ENCODE results near the gene VCL.

DNA sequence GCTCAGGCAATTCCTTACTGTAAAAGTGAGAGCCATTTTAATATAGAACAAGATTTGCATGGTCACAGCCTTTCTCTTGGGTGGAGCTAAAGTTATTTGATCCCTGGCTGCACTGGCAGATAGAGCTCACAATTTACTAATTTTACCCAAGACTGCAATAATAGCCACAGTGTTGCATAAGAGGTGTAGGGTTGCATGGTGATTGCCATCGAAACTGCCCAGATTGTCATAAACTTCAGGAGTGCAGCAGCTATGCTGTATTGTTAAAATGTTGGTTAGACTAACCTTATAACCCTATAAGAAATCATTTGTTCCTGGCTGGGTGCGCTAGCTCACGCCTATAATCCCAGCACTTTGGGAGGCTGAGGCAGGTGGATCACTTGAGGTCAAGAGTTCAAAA is 50.0 kb downstream of the VCL start:
- no peak for TF ChIP-seq POLR2AphosphoS5 (IDR thresholded peaks at IDR 0.05)
- TF ChIP-seq, protein P1, sequence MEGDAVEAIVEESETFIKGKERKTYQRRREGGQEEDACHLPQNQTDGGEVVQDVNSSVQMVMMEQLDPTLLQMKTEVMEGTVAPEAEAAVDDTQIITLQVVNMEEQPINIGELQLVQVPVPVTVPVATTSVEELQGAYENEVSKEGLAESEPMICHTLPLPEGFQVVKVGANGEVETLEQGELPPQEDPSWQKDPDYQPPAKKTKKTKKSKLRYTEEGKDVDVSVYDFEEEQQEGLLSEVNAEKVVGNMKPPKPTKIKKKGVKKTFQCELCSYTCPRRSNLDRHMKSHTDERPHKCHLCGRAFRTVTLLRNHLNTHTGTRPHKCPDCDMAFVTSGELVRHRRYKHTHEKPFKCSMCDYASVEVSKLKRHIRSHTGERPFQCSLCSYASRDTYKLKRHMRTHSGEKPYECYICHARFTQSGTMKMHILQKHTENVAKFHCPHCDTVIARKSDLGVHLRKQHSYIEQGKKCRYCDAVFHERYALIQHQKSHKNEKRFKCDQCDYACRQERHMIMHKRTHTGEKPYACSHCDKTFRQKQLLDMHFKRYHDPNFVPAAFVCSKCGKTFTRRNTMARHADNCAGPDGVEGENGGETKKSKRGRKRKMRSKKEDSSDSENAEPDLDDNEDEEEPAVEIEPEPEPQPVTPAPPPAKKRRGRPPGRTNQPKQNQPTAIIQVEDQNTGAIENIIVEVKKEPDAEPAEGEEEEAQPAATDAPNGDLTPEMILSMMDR (IDR thresholded peaks at IDR 0.05) = no peak

Measured in upper lobe of left lung (tissue), 4 donors.